Bronchial epithelial cell (primary cell): ENCODE results near the gene ADGRG6. TPM values are rescaled to one million over a fixed set of nuclear protein-coding genes. Genes with fewer than 3 reads are reported as not detected.
A peak's percentile ranks its signal among the peaks of the same experiment; 100 is the strongest.

Source experiments
- DNase-seq: peaks from one replicate; pipeline ENCODE4 v3.0.0-alpha.2; 2010; ENCODE audit warnings: low read depth
- FAIRE-seq: peaks from 2 replicates; lab custom pipeline; 2011; peaks lifted over from hg19 to GRCh38; lab: Jason Lieb, UNC
- H3K27me3 ChIP-seq: 2 replicates; pipeline ENCODE4 v1.5.1; 2011; ENCODE audit warnings: low read length; ENCODE audit not compliant: control insufficient read depth, insufficient read depth
- H3K36me3 ChIP-seq: 2 replicates; pipeline ENCODE4 v1.5.1; 2011; ENCODE audit warnings: low read length; ENCODE audit not compliant: control insufficient read depth, insufficient read depth
- H3K4me3 ChIP-seq: 2 replicates; pipeline ENCODE4 v1.5.1; 2011; ENCODE audit warnings: mild to moderate bottlenecking, low read depth, low read length, control low read depth
- CTCF ChIP-seq: IDR thresholded peaks from 2 replicates; pipeline ENCODE4 v1.5.1; 2011; ENCODE audit warnings: mild to moderate bottlenecking, moderate library complexity, low read length, control low read depth, inconsistent platforms; ENCODE audit not compliant: insufficient read depth, severe bottlenecking
- total RNA-seq: library from RNA; depleted of rRNA; stranded (reverse); fragments of >200 nt; gene quantifications from 2 replicates; pipeline ENCODE4 v1.2.1, GENCODE V29; 2014

ADGRG6 gene
- total RNA-seq, 1 donor from 2014 or later, result 12.4 TPM

GRCh38 chr6:142459271-142459670 is 157.5 kb downstream of the ADGRG6 start:
- no peak for FAIRE-seq

GRCh38 chr6:142462260-142462659 is 160.5 kb downstream of the ADGRG6 start:
- Histone ChIP-seq H3K36me3 (no peaks in the 10 kb centered on the region), H3K27me3 (no peaks in the 10 kb centered on the region), H3K4me3 (no peak overlapping the region)
- DNase-seq, result no peak
- peak; percentile 22 for TF ChIP-seq CTCF
- peak; percentile 28 for FAIRE-seq

More at GRCh38 chr6:142459271-142459670, 157.5 kb downstream of the ADGRG6 start:
- no peaks in the 10 kb centered on the region for H3K27me3 ChIP-seq
- no peak overlapping the region for H3K4me3 ChIP-seq
- TF ChIP-seq CTCF, result no peak
- H3K36me3 ChIP-seq, result no peaks in the 10 kb centered on the region
- peak; percentile 10 for DNase-seq

GRCh38 chr6:142463988-142464387 is 162.2 kb downstream of the ADGRG6 start:
- TF ChIP-seq CTCF, result no peak
- DNase-seq, result no peak
- H3K27me3 ChIP-seq, result no peaks in the 10 kb centered on the region
- FAIRE-seq, result no peak
- H3K36me3 ChIP-seq, result no peaks in the 10 kb centered on the region
- no peak overlapping the region for H3K4me3 ChIP-seq

GRCh38 chr6:142469220-142469619 is 167.4 kb downstream of the ADGRG6 start:
- no peak for TF ChIP-seq CTCF
- Histone ChIP-seq H3K4me3 (no peak overlapping the region), H3K27me3 (no peaks in the 10 kb centered on the region), H3K36me3 (no peaks in the 10 kb centered on the region)
- FAIRE-seq (no peak), DNase-seq (peak; percentile 42)

GRCh38 chr6:142470421-142470820 is 168.6 kb downstream of the ADGRG6 start:
- DNase-seq, result no peak
- Histone ChIP-seq H3K36me3 (no peaks in the 10 kb centered on the region), H3K27me3 (no peaks in the 10 kb centered on the region), H3K4me3 (no peak overlapping the region)
- no peak for FAIRE-seq
- TF ChIP-seq CTCF, result no peak
